GM21526 (cell line): Measurements from ENCODE around the gene CCDC97.
"Not testable (repeated sequence)": the region's sequence is repeated elsewhere in the genome, so short reads cannot be mapped to it uniquely, and the experiment has no call there.

Source experiments
- ATAC-seq: cut with Tn5 transposase; IDR thresholded peaks from one replicate; pipeline ENCODE4 v1.9.1; 2021; ENCODE audit warnings: moderate library complexity; ENCODE audit not compliant: unreplicated experiment, low FRiP score

The CCDC97 gene

GRCh38 chr19:41330946-41331678 is 21.1 kb downstream of the CCDC97 start:
- no peak for ATAC-seq

- no peak for ATAC-seq
Measured at GRCh38 chr19:41332000-41332399, 22.0 kb downstream of the CCDC97 start.

- ATAC-seq, result no peak
Measured at GRCh38 chr19:41332468-41332867, 22.5 kb downstream of the CCDC97 start.

GRCh38 chr19:41334793-41335192 is 24.8 kb downstream of the CCDC97 start:
- no peak for ATAC-seq

- no peak for ATAC-seq
Measured at GRCh38 chr19:41335467-41335866, 25.5 kb downstream of the CCDC97 start.

GRCh38 chr19:41339936-41340335 is 30.0 kb downstream of the CCDC97 start:
- no peak for ATAC-seq

GRCh38 chr19:41341669-41342490 is 31.9 kb downstream of the CCDC97 start:
- no peak for ATAC-seq

- no peak for ATAC-seq
Measured at GRCh38 chr19:41344162-41344561, 34.2 kb downstream of the CCDC97 start.

- not testable (repeated sequence) for ATAC-seq
Measured at GRCh38 chr19:41346916-41347315, 36.9 kb downstream of the CCDC97 start.

GRCh38 chr19:41350735-41351338 is 40.9 kb downstream of the CCDC97 start:
- ATAC-seq, result no peak

- ATAC-seq, result no peak
Measured at GRCh38 chr19:41351339-41352245, 41.6 kb downstream of the CCDC97 start.

GRCh38 chr19:41352279-41352608 is 42.3 kb downstream of the CCDC97 start:
- no peak for ATAC-seq

- no peak for ATAC-seq
Measured at GRCh38 chr19:41352609-41353465, 42.9 kb downstream of the CCDC97 start.

GRCh38 chr19:41353466-41354342 is 43.7 kb downstream of the CCDC97 start, which contains the start of gene TGFB1:
TSS of gene TGFB1 (minus strand) at chr19:41353922. CDS start at chr19:41353044, 878 bp downstream.
- ATAC-seq, result peak; percentile 32

GRCh38 chr19:41354343-41354953 is 44.5 kb downstream of the CCDC97 start:
- ATAC-seq, result peak; percentile 9

- ATAC-seq, result no peak
Measured at GRCh38 chr19:41355035-41355434, 45.1 kb downstream of the CCDC97 start.

- no peak for ATAC-seq
Measured at GRCh38 chr19:41355802-41356201, 45.8 kb downstream of the CCDC97 start.
